SK-N-DZ (cell line): Measurements from ENCODE around the gene RGS19.

Experiments
- DNase-seq: peaks from one replicate; pipeline ENCODE4 v3.0.0-alpha.2; 2015; ENCODE audit warnings: low spot score

Gene RGS19

GRCh38 chr20:64049060-64049877, 30.0 kb downstream of the RGS19 start, which contains the start of gene SOX18:
SOX18 (minus strand) TSS chr20:64049639; CDS start chr20:64049516, 123 bp downstream.
- DNase-seq, result no peak

GRCh38 chr20:64048402-64049044, 30.8 kb downstream of the RGS19 start:
- DNase-seq, result no peak

- no peak for DNase-seq
Observed at GRCh38 chr20:64047968-64048401, 31.3 kb downstream of the RGS19 start.

- no peak for DNase-seq
Observed at GRCh38 chr20:64047046-64047389, 32.3 kb downstream of the RGS19 start.

GRCh38 chr20:64045346-64046011, 33.8 kb downstream of the RGS19 start:
- DNase-seq, result no peak

- no peak for DNase-seq
Observed at GRCh38 chr20:64044484-64045247, 34.7 kb downstream of the RGS19 start.

- no peak for DNase-seq
Observed at GRCh38 chr20:64043768-64044167, 35.5 kb downstream of the RGS19 start.

GRCh38 chr20:64042054-64042781, 37.1 kb downstream of the RGS19 start:
- DNase-seq, result no peak

GRCh38 chr20:64041781-64042053, 37.6 kb downstream of the RGS19 start:
- no peak for DNase-seq

GRCh38 chr20:64041040-64041780, 38.1 kb downstream of the RGS19 start:
- no peak for DNase-seq

- no peak for DNase-seq
Observed at GRCh38 chr20:64040231-64041039, 38.9 kb downstream of the RGS19 start.

- DNase-seq, result no peak
Observed at GRCh38 chr20:64039293-64040160, 39.8 kb downstream of the RGS19 start.

GRCh38 chr20:64038565-64039292, 40.6 kb downstream of the RGS19 start:
- peak; percentile 83 for DNase-seq

- peak; percentile 70 for DNase-seq
Observed at GRCh38 chr20:64038224-64038564, 41.1 kb downstream of the RGS19 start.

- peak; percentile 73 for DNase-seq
Observed at GRCh38 chr20:64037498-64038213, 41.7 kb downstream of the RGS19 start.

- DNase-seq, result no peak
Observed at GRCh38 chr20:64037199-64037497, 42.2 kb downstream of the RGS19 start.

- peak; percentile 76 for DNase-seq
Observed at GRCh38 chr20:64036346-64037198, 42.7 kb downstream of the RGS19 start.
